ENCODE measurements around the gene RBM39.
"Not testable (repeated sequence)": the region's sequence is repeated elsewhere in the genome, so short reads cannot be mapped to it uniquely, and the experiment has no call there.

Gene RBM39

GRCh38 chr20:35741892-35742740 lies at the start of gene RBM39:
RBM39 (minus strand) TSS chr20:35742260; CDS start chr20:35740874, 1,386 bp downstream.
- FAIRE-seq (peak; percentile 92), DNase-seq (ENCODE audit: insufficient read length, low spot score) (peak; percentile 99)

- no peak for FAIRE-seq
- no peak for DNase-seq (ENCODE audit: insufficient read length, low spot score)
These were observed 49.8 kb upstream of the RBM39 start for GRCh38 chr20:35791821-35792220.

- FAIRE-seq = no peak
- no peak for DNase-seq (ENCODE audit: insufficient read length, low spot score)
These were observed 49.0 kb upstream of the RBM39 start for GRCh38 chr20:35791097-35791496.

- DNase-seq (ENCODE audit: insufficient read length, low spot score) (no peak), FAIRE-seq (no peak)
These were observed 46.7 kb upstream of the RBM39 start for GRCh38 chr20:35788796-35789195.

DNA sequence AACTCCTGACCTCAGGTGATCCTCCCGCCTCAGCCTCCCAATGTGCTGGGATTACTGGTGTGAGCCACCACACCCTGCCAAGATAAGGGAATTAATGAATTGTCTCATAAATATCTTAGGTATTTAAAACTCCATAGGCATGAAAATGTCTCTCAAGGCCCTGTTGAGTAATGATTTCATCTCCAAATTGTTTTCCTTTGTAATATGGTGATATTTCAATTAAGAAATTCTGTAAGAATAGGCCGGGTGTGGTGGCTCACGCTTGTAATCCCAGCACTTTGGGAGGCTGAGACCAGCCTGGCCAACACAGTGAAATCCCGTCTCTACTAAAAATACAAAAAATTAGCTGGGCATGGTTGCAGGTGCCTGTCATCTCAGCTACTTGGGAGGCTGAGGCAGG lies 43.5 kb upstream of the RBM39 start:
- not testable (repeated sequence) for DNase-seq (ENCODE audit: insufficient read length, low spot score); FAIRE-seq

DNA sequence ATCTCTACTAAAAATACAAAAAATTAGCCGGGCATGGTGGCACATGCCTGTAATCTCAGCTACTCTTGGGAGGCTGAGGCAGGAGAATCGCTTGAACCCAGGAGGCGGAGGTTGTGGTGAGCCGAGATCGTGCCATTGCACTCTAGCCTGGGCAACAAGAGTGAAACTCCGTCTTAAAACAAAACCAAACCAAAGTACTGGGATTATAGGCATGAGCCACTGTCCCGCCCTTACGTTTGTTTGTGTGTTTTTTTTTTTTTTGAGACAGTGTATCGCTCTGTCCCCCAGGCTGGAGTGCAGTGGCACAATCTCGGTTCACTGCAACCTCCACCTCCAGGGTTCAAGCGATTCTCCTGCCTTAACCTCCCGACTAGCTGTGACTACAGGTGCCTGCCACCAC lies 41.8 kb upstream of the RBM39 start:
- not testable (repeated sequence) for FAIRE-seq; DNase-seq (ENCODE audit: insufficient read length, low spot score)

GRCh38 chr20:35776513-35777101 lies 34.5 kb upstream of the RBM39 start:
- DNase-seq (ENCODE audit: insufficient read length, low spot score) = no peak
- no peak for FAIRE-seq

- no peak for FAIRE-seq
- DNase-seq (ENCODE audit: insufficient read length, low spot score) = no peak
These were observed 32.3 kb upstream of the RBM39 start for GRCh38 chr20:35774391-35774790.

DNA sequence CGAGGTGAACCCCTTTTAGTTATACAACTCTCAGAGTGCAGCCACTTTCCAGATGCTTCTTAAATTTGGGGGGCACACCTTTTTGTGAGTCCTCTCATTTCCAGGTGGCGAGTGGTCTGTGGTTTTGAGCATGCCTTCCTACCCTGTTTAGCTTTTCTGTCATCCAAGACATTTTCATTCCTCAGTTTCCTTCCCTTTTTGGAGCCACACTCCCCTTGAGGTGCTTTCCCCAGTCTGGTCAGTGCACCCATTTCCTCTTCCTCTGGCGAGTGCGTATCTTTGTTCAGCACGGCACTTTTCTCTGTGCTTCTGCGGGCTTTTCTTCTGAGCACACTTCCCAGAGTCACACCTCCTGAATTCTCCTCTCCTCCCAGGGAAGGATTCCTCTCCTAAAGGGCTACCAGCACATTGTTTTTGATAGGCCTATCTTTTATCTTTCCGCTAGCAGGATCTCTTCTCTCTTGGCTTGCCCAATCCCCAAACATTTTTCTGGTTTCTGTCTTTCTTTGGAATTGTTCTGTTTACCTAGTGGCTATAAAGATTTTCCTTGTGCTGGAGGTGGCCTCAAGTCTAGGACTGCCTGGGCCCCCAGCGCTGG lies 31.2 kb upstream of the RBM39 start:
- FAIRE-seq (no peak), DNase-seq (ENCODE audit: insufficient read length, low spot score) (no peak)

- DNase-seq (ENCODE audit: insufficient read length, low spot score) = no peak
- no peak for FAIRE-seq
These were observed 30.6 kb upstream of the RBM39 start for GRCh38 chr20:35772563-35773058.

DNA sequence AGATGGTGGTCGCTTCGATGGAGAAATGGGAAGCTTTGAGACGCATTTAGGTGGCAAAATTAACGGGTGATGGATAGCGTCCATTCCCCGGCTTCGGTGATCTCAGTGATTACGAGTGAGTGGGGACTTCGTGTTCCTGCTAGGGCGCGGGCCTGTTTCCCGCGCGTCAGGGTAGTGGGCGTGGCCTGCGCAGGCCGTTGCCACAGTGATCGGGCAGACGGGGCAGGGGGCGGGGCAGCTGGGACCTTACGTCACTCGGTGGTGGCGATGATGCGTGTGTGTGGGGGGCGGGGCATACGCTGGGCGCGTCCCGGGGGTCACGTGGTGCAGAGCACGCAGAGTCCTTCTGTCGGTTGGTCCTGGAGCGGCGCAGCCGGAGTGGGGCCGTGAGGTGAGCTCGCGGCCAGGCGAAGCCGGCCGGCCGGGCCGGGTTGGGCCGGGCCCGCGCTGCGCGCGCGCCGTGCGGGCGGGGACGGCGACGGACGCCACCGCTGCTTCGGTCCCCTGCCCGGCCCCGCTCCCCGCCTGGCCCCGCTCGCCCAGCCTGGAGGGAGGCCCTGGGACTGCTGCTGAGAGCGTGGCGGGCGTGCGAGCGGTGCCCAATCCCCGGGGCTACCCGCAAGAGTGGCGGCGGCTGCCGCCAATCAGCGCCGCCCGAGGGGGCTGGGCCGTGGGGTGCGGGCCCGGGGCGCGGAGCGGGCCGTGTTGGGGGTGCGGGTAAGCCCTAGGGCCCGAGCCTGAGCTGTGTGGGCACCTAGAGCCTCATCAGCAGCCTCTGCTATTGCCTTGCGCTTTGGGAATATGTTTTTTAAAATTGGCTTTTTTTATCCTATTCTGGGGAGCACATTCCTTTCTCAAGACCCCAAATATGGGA lies 29.9 kb upstream of the RBM39 start, which contains the start of gene PHF20:
PHF20 (plus strand) TSS at position 327 of the 874 bp plus-strand sequence. CDS start 29,508 bp downstream, outside the sequence.
- peak; percentile 97 for FAIRE-seq
- DNase-seq (ENCODE audit: insufficient read length, low spot score) = peak; percentile 95

GRCh38 chr20:35771367-35771688 lies 29.3 kb upstream of the RBM39 start:
- DNase-seq (ENCODE audit: insufficient read length, low spot score) = no peak
- no peak for FAIRE-seq

- FAIRE-seq (peak; percentile 91), DNase-seq (ENCODE audit: insufficient read length, low spot score) (peak; percentile 96)
These were observed 26.9 kb upstream of the RBM39 start for GRCh38 chr20:35768731-35769664.

DNA sequence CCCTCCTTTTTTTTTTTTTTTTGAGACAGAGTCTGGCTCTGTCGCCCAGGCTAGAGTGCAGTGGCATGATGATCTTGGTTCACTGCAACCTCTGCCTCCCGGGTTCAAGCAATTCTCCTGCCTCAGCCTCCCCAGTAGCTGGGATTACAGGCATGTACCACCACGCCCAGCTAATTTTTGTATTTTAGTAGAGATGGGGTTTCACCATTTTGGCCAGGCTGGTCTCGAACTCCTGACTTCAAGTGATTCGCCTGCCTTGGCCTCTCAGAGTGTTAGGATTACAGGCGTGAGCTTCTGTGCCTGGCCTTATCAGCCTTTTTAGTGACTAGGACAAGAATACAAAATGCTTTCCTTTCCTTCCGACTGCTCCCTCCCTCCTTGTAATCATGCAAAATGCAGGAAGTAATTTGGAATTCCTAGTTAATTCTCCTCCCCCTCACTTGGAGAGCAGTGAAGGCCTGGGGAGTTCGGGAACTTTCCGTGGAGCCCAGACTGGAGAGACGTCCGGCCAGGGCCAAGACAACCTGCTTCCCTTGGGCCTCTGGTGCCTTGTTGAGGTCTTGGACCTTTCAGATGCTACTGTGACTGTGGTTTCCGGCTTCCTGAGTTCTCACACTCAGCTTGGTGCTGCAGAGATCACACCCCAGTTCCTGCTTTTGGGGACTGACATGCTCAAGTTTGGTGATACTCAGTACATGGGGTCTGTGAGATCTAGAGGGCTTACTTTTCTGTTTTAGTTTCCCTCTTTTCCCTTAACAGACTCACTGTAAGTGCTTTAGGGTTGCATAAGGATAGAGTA lies 25.8 kb upstream of the RBM39 start:
- FAIRE-seq (no peak), DNase-seq (ENCODE audit: insufficient read length, low spot score) (no peak)

- DNase-seq (ENCODE audit: insufficient read length, low spot score) = no peak
- no peak for FAIRE-seq
These were observed 24.8 kb upstream of the RBM39 start for GRCh38 chr20:35766843-35767242.

GRCh38 chr20:35764936-35765335 lies 22.9 kb upstream of the RBM39 start:
- not testable (repeated sequence) for FAIRE-seq; DNase-seq (ENCODE audit: insufficient read length, low spot score)

GRCh38 chr20:35762461-35762860 lies 20.4 kb upstream of the RBM39 start:
- no peak for FAIRE-seq

DNA sequence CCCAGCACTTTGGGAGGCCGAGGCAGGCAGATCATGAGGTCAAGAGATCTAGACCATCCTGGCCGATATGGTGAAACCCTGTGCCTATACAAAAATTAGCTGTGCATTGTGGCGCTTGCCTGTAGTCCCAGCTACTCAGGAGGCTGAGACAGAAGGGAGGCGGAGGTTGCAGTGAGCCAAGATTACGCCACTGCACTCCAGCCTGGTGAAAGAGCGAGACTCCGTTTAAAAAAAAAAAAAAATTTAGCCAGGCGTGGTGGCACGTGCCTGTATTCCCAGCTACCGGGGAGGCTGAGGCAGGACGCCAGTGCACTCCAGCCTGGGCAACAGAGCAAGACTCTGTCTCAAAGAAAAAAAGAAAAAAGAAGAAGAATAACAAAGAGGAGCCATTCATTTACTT lies 19.5 kb upstream of the RBM39 start:
- FAIRE-seq; DNase-seq (ENCODE audit: insufficient read length, low spot score): not testable (repeated sequence)

More at GRCh38 chr20:35762461-35762860, 20.4 kb upstream of the RBM39 start:
- no peak for DNase-seq (ENCODE audit: insufficient read length, low spot score)
